A549 treated with DMSO at 1 μM for 4 hours (cell line): ENCODE measurements around the gene PAGE5. TPM values are rescaled to one million over a fixed set of nuclear protein-coding genes. Genes with fewer than 3 reads are reported as not detected.

Source experiments
- total RNA-seq: library from RNA; stranded (reverse); fragments of 200-300 nt; extraction: Qiagen RNA extraction; gene quantifications from 5 replicates; pipeline ENCODE4 v1.2.3, GENCODE V29; 2022; ENCODE audit warnings: low read depth

The PAGE5 gene, protein sequence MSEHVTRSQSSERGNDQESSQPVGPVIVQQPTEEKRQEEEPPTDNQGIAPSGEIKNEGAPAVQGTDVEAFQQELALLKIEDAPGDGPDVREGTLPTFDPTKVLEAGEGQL
- total RNA-seq = not detected in 5 replicates

DNA sequence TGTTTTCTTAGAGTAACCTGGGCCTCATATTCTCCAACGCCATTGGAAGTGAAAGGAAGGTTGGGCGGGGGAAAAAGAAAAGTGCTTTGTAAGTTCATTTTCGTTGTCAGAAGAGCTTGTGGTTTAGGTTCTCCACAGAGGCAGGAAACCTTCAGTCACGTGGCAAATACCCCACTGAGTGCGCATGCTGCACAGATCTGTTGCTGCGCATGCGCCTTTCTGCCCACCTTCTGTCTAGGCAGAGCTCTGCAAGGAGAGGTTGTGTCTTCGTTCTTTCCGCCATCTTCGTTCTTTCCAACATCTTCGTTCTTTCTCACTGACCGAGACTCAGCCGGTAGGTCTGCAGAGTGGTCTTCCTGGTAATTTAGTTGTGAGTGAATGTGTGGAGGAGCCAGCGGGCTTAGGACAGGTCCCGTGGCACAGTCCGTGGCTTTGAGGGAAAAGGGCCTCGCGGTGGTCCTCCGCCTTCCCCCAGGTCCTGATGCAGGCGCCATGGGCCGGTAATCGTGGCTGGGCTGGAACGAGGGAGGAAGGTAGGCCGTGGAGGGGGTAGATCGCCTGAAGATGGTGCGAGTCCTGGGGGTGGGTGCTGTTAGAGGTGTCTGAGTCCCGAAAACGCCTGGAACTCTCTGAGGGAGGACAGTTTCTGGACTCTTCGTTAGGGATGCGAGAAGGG, at the start of gene PAGE5:
TSS of gene PAGE5 (plus strand) at position 228 of the 676 bp plus-strand sequence. CDS start 1,037 bp downstream, outside the sequence.

DNA sequence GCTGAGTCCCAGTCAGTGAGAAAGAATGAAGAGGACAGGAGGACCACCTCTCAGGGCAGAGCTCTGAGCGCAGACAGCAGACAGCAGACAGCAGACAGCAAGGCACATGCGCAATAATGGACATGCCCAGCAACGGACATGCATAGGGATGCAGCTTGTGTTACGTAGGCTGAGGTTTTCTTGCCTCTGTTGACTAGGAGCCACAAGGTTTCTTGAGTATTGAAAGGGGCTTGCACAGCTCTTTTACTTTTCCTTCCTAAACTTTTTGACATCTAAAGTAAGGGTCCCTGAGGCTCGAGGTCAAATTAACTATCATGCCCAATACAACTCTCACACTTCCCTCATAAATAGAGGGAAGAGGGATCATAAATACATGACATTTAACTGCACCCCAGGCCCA, 44.7 kb downstream of the PAGE5 start, which contains the start of gene PAGE3:
TSS of gene PAGE3 (minus strand) at position 101 of the 400 bp plus-strand sequence. CDS start 1,013 bp downstream, outside the sequence.

Other genes with a start within 250 kb of the PAGE5 start
- gene PFKFB1, start 226.2 kb upstream of the PAGE5 start, total RNA-seq = 0.06 to 0.11 TPM (median 0.09 TPM) in 3 of 5 replicates, not detected in the others
- 31.8 to 38.4 TPM (median 33.5 TPM) in 5 replicates for gene APEX2, start 220.0 kb upstream of the PAGE5 start, total RNA-seq
- not detected in 5 replicates for gene ALAS2, start 189.4 kb upstream of the PAGE5 start, total RNA-seq
- not detected in 5 replicates for gene PAGE2B, start 145.3 kb upstream of the PAGE5 start, total RNA-seq
- gene PAGE2, start 131.3 kb upstream of the PAGE5 start, total RNA-seq = not detected in 5 replicates
- gene PAGE3, start 44.6 kb downstream of the PAGE5 start, total RNA-seq = not detected in 5 replicates
- 6.8 to 8.2 TPM (median 7.2 TPM) in 5 replicates for gene MAGEH1, start 231.8 kb downstream of the PAGE5 start, total RNA-seq